Ishikawa (cell line): ENCODE measurements around the gene TMEM101.

Experiments
- EP300 ChIP-seq: IDR thresholded peaks from 2 replicates; pipeline ENCODE4 v1.6.1; 2012; ENCODE audit warnings: borderline replicate concordance
- TAF1 ChIP-seq: IDR thresholded peaks from 2 replicates; pipeline ENCODE4 v1.6.1; 2012; ENCODE audit warnings: low read depth, mild to moderate bottlenecking
- YY1 ChIP-seq: IDR thresholded peaks from 2 replicates; pipeline ENCODE4 v1.6.1; 2012; ENCODE audit warnings: low read depth

DNA sequence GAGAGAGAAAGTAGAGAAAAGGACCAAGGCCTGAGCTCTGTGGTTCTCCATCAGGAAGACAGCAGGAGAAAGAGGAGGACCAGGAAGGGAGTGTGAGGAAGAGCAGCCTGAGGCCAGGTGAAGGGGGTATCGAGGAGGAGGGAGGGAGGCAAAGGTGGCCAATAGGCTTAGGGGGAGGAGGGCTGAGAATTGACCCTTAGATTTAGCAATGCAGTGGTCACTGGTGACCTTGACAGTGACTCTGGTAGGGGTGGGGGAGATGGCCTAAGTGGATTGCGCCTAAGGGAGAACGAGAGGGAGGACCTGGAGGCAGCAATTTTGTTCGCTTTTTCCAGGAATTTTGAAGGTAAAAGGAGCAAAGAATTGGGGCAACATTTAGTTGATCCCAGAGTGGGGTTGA lies 15.7 kb downstream of the TMEM101 start:
- TF ChIP-seq EP300 (no peak), YY1 (no peak), TAF1 (no peak)
